HFF-Myc (cell line): Measurements from ENCODE around the gene PTH2R.

Experiments used
- DNase-seq: peaks from one replicate; pipeline ENCODE4 v3.0.0-alpha.2; 2011; ENCODE audit warnings: low read depth; ENCODE audit errors: extremely low read depth
- H3K4me3 ChIP-seq: replicated peaks from 2 replicates; pipeline ENCODE4 v1.5.1; 2011; ENCODE audit warnings: low read depth, mild to moderate bottlenecking, control low read depth, low read length
- TF ChIP-seq, protein P1 (sequence below): IDR thresholded peaks from 2 replicates; pipeline ENCODE4 v1.5.1; 2012; ENCODE audit warnings: mild to moderate bottlenecking, low read depth, low read length, control low read depth; ENCODE audit errors: missing control alignments

The PTH2R gene

GRCh38 chr2:208488686-208489564 is 82.3 kb downstream of the PTH2R start:
- H3K4me3 ChIP-seq: no peak overlapping the region
- DNase-seq: no peak
- TF ChIP-seq, protein P1, sequence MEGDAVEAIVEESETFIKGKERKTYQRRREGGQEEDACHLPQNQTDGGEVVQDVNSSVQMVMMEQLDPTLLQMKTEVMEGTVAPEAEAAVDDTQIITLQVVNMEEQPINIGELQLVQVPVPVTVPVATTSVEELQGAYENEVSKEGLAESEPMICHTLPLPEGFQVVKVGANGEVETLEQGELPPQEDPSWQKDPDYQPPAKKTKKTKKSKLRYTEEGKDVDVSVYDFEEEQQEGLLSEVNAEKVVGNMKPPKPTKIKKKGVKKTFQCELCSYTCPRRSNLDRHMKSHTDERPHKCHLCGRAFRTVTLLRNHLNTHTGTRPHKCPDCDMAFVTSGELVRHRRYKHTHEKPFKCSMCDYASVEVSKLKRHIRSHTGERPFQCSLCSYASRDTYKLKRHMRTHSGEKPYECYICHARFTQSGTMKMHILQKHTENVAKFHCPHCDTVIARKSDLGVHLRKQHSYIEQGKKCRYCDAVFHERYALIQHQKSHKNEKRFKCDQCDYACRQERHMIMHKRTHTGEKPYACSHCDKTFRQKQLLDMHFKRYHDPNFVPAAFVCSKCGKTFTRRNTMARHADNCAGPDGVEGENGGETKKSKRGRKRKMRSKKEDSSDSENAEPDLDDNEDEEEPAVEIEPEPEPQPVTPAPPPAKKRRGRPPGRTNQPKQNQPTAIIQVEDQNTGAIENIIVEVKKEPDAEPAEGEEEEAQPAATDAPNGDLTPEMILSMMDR: no peak

DNA sequence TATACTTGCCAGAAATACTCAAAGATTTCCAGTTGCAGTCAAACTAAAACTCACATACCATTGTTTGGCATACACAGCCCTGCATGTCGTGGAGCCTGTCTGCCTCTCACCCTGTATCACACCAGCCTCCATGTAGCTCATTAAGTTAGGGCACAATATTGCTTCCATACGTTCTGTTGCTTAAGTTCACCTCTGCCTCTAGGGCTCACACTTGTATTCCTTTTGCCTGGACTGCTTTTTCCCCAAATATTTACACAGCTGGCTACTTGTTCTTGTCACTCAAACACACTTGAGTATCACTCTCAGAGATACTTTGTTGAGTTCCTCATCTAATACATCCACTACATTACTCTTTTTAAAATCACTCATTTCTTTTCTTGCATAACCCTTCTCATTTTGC is 83.1 kb downstream of the PTH2R start:
- TF ChIP-seq, protein P1: no peak
- no peak for DNase-seq
- no peak overlapping the region for H3K4me3 ChIP-seq

- DNase-seq: no peak
- H3K4me3 ChIP-seq: no peak overlapping the region
- TF ChIP-seq, protein P1: no peak
Observed at GRCh38 chr2:208490492-208490891, 83.9 kb downstream of the PTH2R start.

DNA sequence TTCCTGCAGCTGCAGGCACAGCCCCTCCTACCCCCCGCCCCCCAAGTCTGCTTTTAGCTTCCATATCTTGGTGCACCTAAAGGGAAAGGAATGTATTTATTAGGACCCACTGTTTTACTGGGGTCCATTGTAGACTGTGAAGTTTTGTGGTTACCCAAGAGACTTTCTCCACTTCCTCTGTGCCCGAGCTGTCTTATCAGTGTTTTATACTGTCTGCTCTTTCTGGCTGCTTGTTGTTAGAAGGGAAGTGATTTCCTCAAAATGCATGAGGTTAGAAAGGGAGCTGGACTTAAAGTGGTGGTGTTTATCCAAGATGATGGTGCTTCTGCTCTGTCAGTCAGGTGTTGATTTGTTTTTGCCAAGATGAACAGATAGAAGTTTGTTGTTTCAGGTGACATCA is 85.0 kb downstream of the PTH2R start:
- TF ChIP-seq, protein P1: no peak
- H3K4me3 ChIP-seq: no peak overlapping the region
- DNase-seq: no peak

GRCh38 chr2:208492069-208492468 is 85.5 kb downstream of the PTH2R start:
- TF ChIP-seq, protein P1: no peak
- no peak for DNase-seq
- H3K4me3 ChIP-seq: no peak overlapping the region

- no peak for DNase-seq
Observed at GRCh38 chr2:208493186-208493585, 86.6 kb downstream of the PTH2R start.

More at GRCh38 chr2:208493186-208493585, 86.6 kb downstream of the PTH2R start:
- no peak overlapping the region for H3K4me3 ChIP-seq
- TF ChIP-seq, protein P1: no peak
